Fibroblast of lung (primary cell): Measurements from ENCODE around the gene MBL2. TPM values are rescaled to one million over a fixed set of nuclear protein-coding genes. Genes with fewer than 3 reads are reported as not detected.
A peak's percentile ranks its signal among the peaks of the same experiment; 100 is the strongest.

ENCODE experiments used
- DNase-seq, 2 donors: peaks; one replicate each; pipeline versions ENCODE4 v3.0.0 to v3.0.0-alpha.2; 2010; ENCODE audit warnings: low read depth in 2 of 2
- H2AFZ ChIP-seq: 2 replicates; pipeline ENCODE4 v1.5.1; 2012; ENCODE audit warnings: low read length, control low read depth, inconsistent platforms
- H3K27ac ChIP-seq: 2 replicates; pipeline ENCODE4 v1.5.1; 2011; ENCODE audit warnings: low read length, control low read depth; ENCODE audit not compliant: insufficient read depth
- H3K27me3 ChIP-seq: 2 replicates; pipeline ENCODE4 v1.5.1; 2011; ENCODE audit warnings: mild to moderate bottlenecking, low read length; ENCODE audit not compliant: control insufficient read depth, insufficient read depth
- H3K36me3 ChIP-seq: 2 replicates; pipeline ENCODE4 v1.5.1; 2011; ENCODE audit warnings: low read length; ENCODE audit not compliant: control insufficient read depth, insufficient read depth
- H3K4me1 ChIP-seq: 2 replicates; pipeline ENCODE4 v1.5.1; 2011; ENCODE audit warnings: low read length; ENCODE audit not compliant: control insufficient read depth, insufficient read depth; ENCODE audit errors: extremely low read depth
- H3K4me2 ChIP-seq: 2 replicates; pipeline ENCODE4 v1.5.1; 2011; ENCODE audit warnings: low read length, control low read depth; ENCODE audit not compliant: insufficient read depth; ENCODE audit errors: extremely low read depth
- H3K4me3 ChIP-seq, 4 experiments: fragments of 200-600 bp in 1 of 4; sonication (generic) in 1 of 4; replicated peaks in 1 of 4; 2 replicates each; pipeline ENCODE4 v1.5.1; 2011 to 2016; ENCODE audit warnings: low read length in 4 of 4, low read depth in 3 of 4, mild to moderate bottlenecking in 3 of 4, control low read depth in 2 of 4, inconsistent platforms in 1 of 4, mixed read lengths in 1 of 4; ENCODE audit not compliant: insufficient read depth in 1 of 4; ENCODE audit errors: control extremely low read depth in 1 of 4
- H3K79me2 ChIP-seq: 2 replicates; pipeline ENCODE4 v1.5.1; 2012; ENCODE audit warnings: mild to moderate bottlenecking, low read length, inconsistent platforms; ENCODE audit not compliant: control insufficient read depth, insufficient read depth
- H3K9ac ChIP-seq: 2 replicates; pipeline ENCODE4 v1.5.1; 2011; ENCODE audit warnings: mild to moderate bottlenecking, low read length, control low read depth; ENCODE audit not compliant: insufficient read depth
- H3K9me3 ChIP-seq: 2 replicates; pipeline ENCODE4 v1.5.1; 2012; ENCODE audit warnings: low read depth, low read length; ENCODE audit not compliant: control insufficient read depth, insufficient read depth
- H4K20me1 ChIP-seq: 2 replicates; pipeline ENCODE4 v1.5.1; 2011; ENCODE audit warnings: low read length; ENCODE audit not compliant: control insufficient read depth, insufficient read depth; ENCODE audit errors: extremely low read depth
- CTCF ChIP-seq, 2 donors: IDR thresholded peaks in 1 of 2; conservative IDR thresholded peaks in 1 of 2; 1 replicate in 1 of 2; 2 replicates in 1 of 2; pipeline ENCODE4 v1.5.1; 2011 to 2012; ENCODE audit warnings: low read length in 2 of 2, control low read depth in 1 of 2, inconsistent platforms in 1 of 2, low read depth in 1 of 2, mild to moderate bottlenecking in 1 of 2
- EZH2 ChIP-seq: IDR thresholded peaks from 2 replicates; pipeline ENCODE4 v1.5.1; 2012; ENCODE audit warnings: low read length, control low read depth, mild to moderate bottlenecking; ENCODE audit errors: missing control alignments
- polyA plus RNA-seq, 2 donors: library from polyadenylated mRNA; depleted of rRNA in 1 of 2; stranded (reverse) in 1 of 2; unstranded in 1 of 2; fragments of >200 nt; gene quantifications; 2 replicates each; pipeline ENCODE4 v1.2.1, GENCODE V29; 2011 to 2012; ENCODE audit warnings: missing spikeins in 1 of 2
- total RNA-seq: library from RNA; depleted of rRNA; stranded (reverse); fragments of >200 nt; gene quantifications from 2 replicates; pipeline ENCODE4 v1.2.1, GENCODE V29; 2014

The MBL2 gene
- total and polyA plus RNA-seq, 2 donors (not counting 1 experiment from before 2014, with no cell fraction given), result not detected

GRCh38 chr10:52756295-52756694 is 16.3 kb downstream of the MBL2 start:
- H2AFZ ChIP-seq, result no peak overlapping the region
- TF ChIP-seq EZH2 (no peak), CTCF (conservative IDR thresholded peaks at IDR 0.05 in 1 of 2, IDR thresholded peaks at IDR 0.05 in 1 of 2; ENCODE audit: low read depth in 1 of 2, low read length in 2 of 2) (no peak)
- no peaks in the 10 kb centered on the region for H3K79me2 ChIP-seq
- no peak overlapping the region for H3K9ac ChIP-seq
- H3K4me3 ChIP-seq, result no peak overlapping the region
- H3K4me2 ChIP-seq, result no peak overlapping the region
- DNase-seq, result no peak
- H3K27me3 ChIP-seq, result no peaks in the 10 kb centered on the region
- H4K20me1 ChIP-seq, result no peaks in the 10 kb centered on the region
- no peaks in the 10 kb centered on the region for H3K4me1 ChIP-seq
- no peak overlapping the region for H3K27ac ChIP-seq
- no peaks in the 10 kb centered on the region for H3K9me3 ChIP-seq
- H3K36me3 ChIP-seq, result no peaks in the 10 kb centered on the region

GRCh38 chr10:52755297-52756062 is 17.1 kb downstream of the MBL2 start:
- DNase-seq, result peak; percentile 70 to 85
- H3K36me3 ChIP-seq, result no peaks in the 10 kb centered on the region
- H3K9me3 ChIP-seq, result no peaks in the 10 kb centered on the region
- H4K20me1 ChIP-seq, result no peaks in the 10 kb centered on the region
- no peaks in the 10 kb centered on the region for H3K4me1 ChIP-seq
- H3K27me3 ChIP-seq, result no peaks in the 10 kb centered on the region
- no peak for TF ChIP-seq EZH2
- no peak for TF ChIP-seq CTCF (conservative IDR thresholded peaks at IDR 0.05 in 1 of 2, IDR thresholded peaks at IDR 0.05 in 1 of 2; ENCODE audit: low read depth in 1 of 2, low read length in 2 of 2)
- H2AFZ ChIP-seq, result no peak overlapping the region
- H3K9ac ChIP-seq, result no peak overlapping the region
- H3K27ac ChIP-seq, result no peak overlapping the region
- H3K4me2 ChIP-seq, result no peak overlapping the region
- H3K4me3 ChIP-seq, result no peak overlapping the region
- no peaks in the 10 kb centered on the region for H3K79me2 ChIP-seq

- no peaks in the 10 kb centered on the region for H3K27me3 ChIP-seq
- H3K4me2 ChIP-seq, result no peak overlapping the region
- H4K20me1 ChIP-seq, result no peaks in the 10 kb centered on the region
- H3K4me3 ChIP-seq, result no peak overlapping the region
- no peaks in the 10 kb centered on the region for H3K36me3 ChIP-seq
- H3K27ac ChIP-seq, result no peak overlapping the region
- H3K4me1 ChIP-seq, result no peaks in the 10 kb centered on the region
- no peak overlapping the region for H3K9ac ChIP-seq
- TF ChIP-seq CTCF (conservative IDR thresholded peaks at IDR 0.05 in 1 of 2, IDR thresholded peaks at IDR 0.05 in 1 of 2; ENCODE audit: low read depth in 1 of 2, low read length in 2 of 2) (no peak), EZH2 (no peak)
- no peak for DNase-seq
- no peaks in the 10 kb centered on the region for H3K79me2 ChIP-seq
- no peak overlapping the region for H2AFZ ChIP-seq
- no peaks in the 10 kb centered on the region for H3K9me3 ChIP-seq
Observed at GRCh38 chr10:52752801-52753445, 19.7 kb downstream of the MBL2 start.
